Right renal pelvis (tissue), 4 donors: ENCODE results near the gene FIGNL2. TPM values are rescaled to one million over a fixed set of nuclear protein-coding genes. Genes with fewer than 3 reads are reported as not detected.
"Not testable (repeated sequence)": the region's sequence is repeated elsewhere in the genome, so short reads cannot be mapped to it uniquely, and the experiment has no call there.

Source experiments
- DNase-seq, 4 donors: peaks; one replicate each; pipeline ENCODE4 v3.0.0-alpha.2; 2013; ENCODE audit warnings: low read depth in 4 of 4, low spot score in 3 of 4, missing footprints in 1 of 4
- polyA plus RNA-seq, 4 donors: library from polyadenylated mRNA; unstranded; fragments of 120-200 nt; gene quantifications; one replicate each; pipeline ENCODE4 v1.2.1, GENCODE V29; 2013; ENCODE audit not compliant: insufficient read length in 4 of 4

The FIGNL2 gene
- polyA plus RNA-seq, 4 donors = 3.7 to 5.5 (median 4.4) TPM

- no peak for DNase-seq
Observed at GRCh38 chr12:51836827-51837173, 11.7 kb downstream of the FIGNL2 start.

- DNase-seq = no peak
Observed at GRCh38 chr12:51836041-51836826, 12.3 kb downstream of the FIGNL2 start.

GRCh38 chr12:51834411-51834810 lies 14.1 kb downstream of the FIGNL2 start:
- no peak for DNase-seq

DNA sequence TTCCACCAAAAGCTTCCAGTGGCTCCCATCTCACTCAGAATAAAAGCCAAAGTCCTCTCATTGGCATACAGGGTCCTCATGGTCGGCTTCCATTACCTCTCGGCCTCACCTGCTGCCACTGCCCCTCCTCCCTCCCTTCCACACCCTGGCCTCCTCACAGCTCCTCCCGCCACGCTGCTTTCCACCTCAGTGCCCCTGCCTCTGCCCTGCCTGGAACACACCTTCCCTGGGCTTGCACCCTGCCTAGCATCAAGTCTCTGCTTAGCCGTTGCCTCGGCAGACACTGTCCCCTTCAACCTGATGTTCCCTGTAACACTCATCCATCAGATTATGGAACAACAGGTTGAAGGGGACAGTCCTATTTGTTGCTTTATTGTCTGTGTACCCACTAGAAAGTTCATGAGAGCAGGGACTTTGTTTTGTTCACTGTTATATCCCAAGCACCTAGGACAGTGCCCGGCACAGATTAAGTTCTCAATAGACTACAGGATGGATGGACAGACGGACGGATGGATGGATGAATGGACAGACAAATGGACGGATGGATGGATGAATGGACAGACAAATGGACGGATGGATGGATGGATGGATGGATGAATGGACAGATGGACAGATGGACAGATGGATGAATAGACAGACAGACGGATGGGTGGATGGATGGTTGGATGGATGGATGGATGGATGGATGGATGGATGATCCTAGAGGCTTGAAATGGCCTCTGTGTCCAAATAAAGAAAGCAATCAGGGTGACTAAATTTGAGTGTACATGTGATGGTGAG lies 14.9 kb downstream of the FIGNL2 start:
- no peak for DNase-seq

- DNase-seq = no peak
Observed at GRCh38 chr12:51832354-51833107, 16.0 kb downstream of the FIGNL2 start.

DNA sequence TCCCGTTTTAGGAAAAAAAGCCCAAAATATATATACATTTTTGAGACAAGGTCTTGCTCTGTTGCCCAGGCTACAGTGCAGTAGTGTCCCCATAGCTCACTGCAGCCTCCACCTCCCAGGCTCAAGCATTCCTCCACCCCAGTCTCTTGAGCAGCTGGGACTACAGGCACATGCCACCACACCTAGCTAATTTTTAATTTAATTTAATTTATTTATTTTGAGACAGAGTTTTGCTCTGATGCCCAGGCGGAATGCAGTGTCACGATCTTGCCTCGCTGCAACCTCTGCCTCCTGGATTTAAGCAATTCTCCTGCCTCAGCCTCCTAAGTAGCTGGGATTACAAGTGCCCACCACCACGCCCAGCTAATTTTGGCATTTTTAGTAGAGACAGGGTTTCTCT lies 16.7 kb downstream of the FIGNL2 start:
- DNase-seq = not testable (repeated sequence)

GRCh38 chr12:51829641-51830040 lies 18.9 kb downstream of the FIGNL2 start:
- no peak for DNase-seq

GRCh38 chr12:51829011-51829481 lies 19.5 kb downstream of the FIGNL2 start:
- DNase-seq = no peak

DNA sequence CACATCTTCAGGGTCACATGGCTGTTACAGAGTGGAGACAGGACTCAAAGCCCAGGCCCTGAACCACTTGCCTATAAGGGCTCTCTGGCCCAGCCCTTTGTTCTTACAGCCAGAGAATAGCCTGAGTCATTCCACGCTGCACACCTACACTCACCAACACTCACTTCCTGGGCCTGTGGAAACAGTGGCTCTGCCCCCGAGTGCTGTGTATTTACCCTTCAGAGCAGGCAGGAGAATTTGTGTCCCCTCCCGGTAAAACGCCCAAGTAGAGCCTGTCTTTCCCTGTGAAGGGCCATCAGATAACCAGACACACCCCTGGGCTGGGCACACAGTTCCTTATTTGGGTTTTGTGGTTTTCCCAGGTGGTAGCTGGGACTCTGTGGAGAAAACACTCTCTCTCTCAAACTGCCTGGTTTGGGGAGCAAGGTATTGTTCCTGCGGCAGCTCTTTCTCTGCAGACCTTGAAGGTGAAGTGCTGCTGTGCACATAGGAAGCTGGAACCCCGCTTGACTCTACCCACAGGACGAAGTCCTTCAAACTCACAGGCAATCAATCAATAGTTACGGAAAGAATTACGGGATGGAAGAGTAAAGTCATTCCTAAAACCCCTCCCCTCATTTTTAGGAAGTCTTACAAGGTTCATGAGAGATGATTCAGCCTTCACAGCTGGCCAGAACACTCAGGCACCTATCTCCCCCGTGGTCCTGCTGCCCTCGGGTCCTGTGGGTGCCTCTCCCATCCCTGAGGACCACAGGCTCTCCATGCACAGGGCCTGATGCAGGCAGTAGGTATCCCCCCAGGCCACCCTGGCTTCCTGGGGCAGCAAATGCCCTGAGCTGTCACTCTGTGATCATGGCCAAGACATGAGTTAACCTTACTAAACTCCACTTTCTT lies 20.3 kb downstream of the FIGNL2 start:
- DNase-seq = no peak

- DNase-seq = no peak
Observed at GRCh38 chr12:51826881-51827280, 21.6 kb downstream of the FIGNL2 start.

GRCh38 chr12:51825216-51825615 lies 23.3 kb downstream of the FIGNL2 start:
- no peak for DNase-seq

DNA sequence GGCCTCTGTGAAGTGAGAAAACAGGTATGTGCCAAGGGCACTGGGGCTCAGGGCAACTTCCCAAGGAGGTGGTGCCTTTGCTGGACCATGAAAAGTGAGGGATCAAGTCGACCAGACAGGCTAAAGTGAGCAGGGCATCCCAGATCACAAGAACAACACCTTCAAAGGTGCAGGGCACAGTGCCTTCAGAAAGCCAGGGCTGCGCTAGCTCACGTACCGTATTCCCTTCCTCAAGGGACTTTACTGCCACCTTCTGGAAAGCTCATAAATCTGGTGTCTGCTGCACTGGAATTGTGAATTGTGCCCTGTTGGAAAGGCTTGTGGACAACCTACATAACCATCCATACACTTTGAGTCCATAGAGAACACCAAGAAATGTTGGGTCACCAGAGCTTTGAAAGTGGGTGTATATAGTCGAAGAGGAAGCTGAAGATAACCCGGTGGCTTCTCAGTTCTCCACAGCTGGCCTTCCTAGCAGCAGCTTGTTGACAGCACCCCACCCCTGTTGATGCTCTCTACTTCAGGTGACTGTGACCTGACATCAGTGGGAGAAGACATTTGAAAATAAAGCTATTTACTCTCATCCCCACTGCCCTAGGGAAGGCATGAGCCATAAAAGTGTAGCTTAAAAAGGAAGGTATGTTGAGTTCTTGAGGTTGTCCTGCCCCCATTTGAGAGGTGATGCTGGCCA lies 24.5 kb downstream of the FIGNL2 start:
- DNase-seq = no peak

DNA sequence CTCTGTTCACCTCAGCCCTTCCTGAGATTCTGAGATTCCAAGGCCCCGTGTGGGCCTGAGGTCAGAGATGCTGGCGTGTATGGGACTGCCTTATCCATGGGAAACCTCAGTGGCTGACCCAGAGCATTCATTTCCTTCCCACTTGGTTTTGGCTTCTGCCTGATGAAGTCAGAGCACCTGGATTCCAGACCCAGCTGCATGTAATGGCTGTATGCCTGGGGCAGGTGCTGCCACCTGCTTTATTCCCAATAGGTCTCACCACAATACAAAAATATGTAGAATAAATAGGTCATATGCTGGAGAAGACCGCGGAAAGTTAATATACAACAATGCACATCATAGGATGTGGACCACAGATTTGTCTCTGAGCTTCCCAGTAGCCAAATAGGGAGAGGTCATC lies 25.6 kb downstream of the FIGNL2 start:
- DNase-seq = no peak

DNA sequence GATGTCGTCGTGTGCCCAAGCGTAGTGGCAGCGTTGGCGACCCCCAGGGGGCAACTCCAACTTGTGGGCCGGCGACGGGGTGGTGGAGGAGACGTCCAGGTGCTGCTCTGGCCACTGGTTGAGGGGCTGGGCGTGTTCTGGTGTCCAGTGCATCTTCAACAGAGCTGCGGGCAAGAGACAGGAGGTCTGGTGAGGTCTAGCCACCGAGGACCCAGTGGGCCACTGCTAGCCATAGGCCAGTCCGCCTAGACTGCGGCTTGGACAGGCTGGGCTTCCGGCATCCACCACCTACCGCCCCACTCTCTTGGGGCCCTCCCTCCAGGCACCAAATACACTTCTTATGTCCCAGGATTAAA lies 26.3 kb downstream of the FIGNL2 start:
- DNase-seq = no peak

DNA sequence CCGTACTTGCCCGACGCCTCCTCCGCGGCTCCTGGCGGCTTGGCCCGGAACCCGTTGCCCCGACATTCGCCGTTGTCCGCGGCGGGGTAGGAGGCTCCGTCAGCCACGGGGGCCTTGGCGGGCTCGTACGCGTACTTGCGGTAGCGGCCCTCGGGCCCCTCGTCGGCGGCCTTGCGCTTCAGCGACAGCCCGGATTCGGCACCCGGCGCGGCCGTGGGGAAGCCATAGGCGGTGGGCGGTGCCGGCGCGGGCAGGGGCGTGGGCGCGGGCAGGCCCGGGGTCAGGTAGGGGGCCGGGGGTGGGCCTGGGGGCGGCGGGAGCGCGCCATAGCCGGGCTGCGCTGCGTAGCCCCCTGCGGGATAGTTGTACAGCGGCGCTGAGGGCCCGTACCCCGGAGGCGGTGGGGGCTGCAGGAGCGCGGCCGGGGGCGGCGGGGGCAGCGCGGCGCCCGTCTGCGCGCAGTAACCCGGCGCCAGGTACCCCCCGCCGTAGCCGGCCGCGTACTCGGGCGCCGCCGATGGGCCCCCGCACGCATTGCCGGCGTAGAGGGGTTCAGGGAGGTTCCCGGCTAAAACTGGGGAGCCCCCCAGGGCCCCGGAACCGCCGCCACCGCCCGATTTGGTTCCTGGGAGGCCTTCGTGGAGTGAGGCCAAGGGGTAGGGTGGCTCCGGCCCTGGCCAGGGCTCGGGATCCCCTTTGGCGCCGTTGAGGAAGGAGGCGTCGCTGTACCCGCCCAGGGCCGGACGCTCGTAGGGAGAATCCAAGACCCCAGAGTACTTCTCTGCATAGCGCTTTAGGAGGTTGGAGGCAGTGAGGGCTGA lies 26.9 kb downstream of the FIGNL2 start:
- DNase-seq = no peak

- peak in 2 of 4 donors; percentile 56 to 72 for DNase-seq
Observed at GRCh38 chr12:51820526-51821439, 27.7 kb downstream of the FIGNL2 start.

- DNase-seq = no peak
Observed at GRCh38 chr12:51819736-51820525, 28.6 kb downstream of the FIGNL2 start.
